ENCODE measurements around the gene E2F4. TPM values are rescaled to one million over a fixed set of nuclear protein-coding genes. Genes with fewer than 3 reads are reported as not detected.

The E2F4 gene
- total RNA-seq, 1 experiment from 2014 or later, result 114 TPM

- intact Hi-C loops (cut with micrococcal nuclease), result no loop called here
- H3K27ac ChIP-seq (ENCODE audit: low read depth, low read length), result peak overlapping the region; percentile 99
- H3K27me3 ChIP-seq (ENCODE audit: insufficient read depth, low read length), result no peaks in the 10 kb centered on the region
- H3K9me2 ChIP-seq (ENCODE audit: insufficient read depth), result no peaks in the 10 kb centered on the region
- RAD21 ChIA-PET (ENCODE audit: low non-redundant PET in 1 of 2, low total read pairs in 2 of 2, uncharacterized antibody in 2 of 2, unreplicated experiment in 2 of 2), result no interaction called here
- H3K9me3 ChIP-seq (ENCODE audit: control insufficient read depth in 1 of 2, insufficient read depth in 1 of 2, low read depth in 1 of 2, low read length in 2 of 2), result no peaks in the 10 kb centered on the region
- H3K36me3 ChIP-seq (ENCODE audit: control insufficient read depth in 1 of 2, insufficient read depth in 2 of 2, low read length in 2 of 2), result peaks cover 27 to 39% of the 10 kb centered on the region in 2 experiments; a peak in 3 of 4 replicates
- peak overlapping the region; percentile 75 for H3K9ac ChIP-seq (ENCODE audit: low read length)
- ATAC-seq (peak; percentile 61), DNase-seq (ENCODE audit: low read depth, low spot score) (no peak)
- CTCF ChIA-PET, result interaction anchor here (0.7 to 2.3 kb wide), 6 partner anchors 13 to 305 kb away, joined by 4 to 13 read pairs (median 8); partner anchors contain the start of genes FHOD1 and TMEM208
- TF ChIP-seq SP1 (IDR thresholded peaks at IDR 0.05; ENCODE audit: low read depth) (no peak), EGR1 (IDR thresholded peaks at IDR 0.05; ENCODE audit: low read depth) (no peak), JUND (IDR thresholded peaks at IDR 0.05) (no peak), CTCF (IDR thresholded peaks at IDR 0.05 in 2 of 3, conservative IDR thresholded peaks at IDR 0.05 in 1 of 3; ENCODE audit: borderline replicate concordance in 1 of 3, insufficient read depth in 1 of 3, low read depth in 2 of 3, low read length in 2 of 3) (peak in 2 of 3 experiments; percentile 31 to 48; a peak in 3 of 6 replicates), SRF (IDR thresholded peaks at IDR 0.05; ENCODE audit: low read depth) (no peak), EZH2phosphoT487 (IDR thresholded peaks at IDR 0.05; ENCODE audit: borderline replicate concordance) (no peak), ATF3 (IDR thresholded peaks at IDR 0.05) (no peak), POLR2A (IDR thresholded peaks at IDR 0.05; ENCODE audit: borderline replicate concordance, extremely low read depth, insufficient read depth, insufficient read length) (peak; percentile 20)
- POLR2A ChIA-PET, result interaction anchor here (0.7 to 2.3 kb wide), 2 partner anchors 42 to 45 kb away, joined by 8 read pairs; no protein-coding TSS in a partner anchor
- BruUV-seq (replicated peaks), result no TSS peak
- H3K79me2 ChIP-seq (ENCODE audit: insufficient read depth, low read length), result peaks cover 29% of the 10 kb centered on the region
- no peak overlapping the region for H2AFZ ChIP-seq (ENCODE audit: low read depth, low read length, poor library complexity, severe bottlenecking)
- H4K20me1 ChIP-seq (ENCODE audit: insufficient read depth), result no peaks in the 10 kb centered on the region; the same call in 1 of the 2 replicates
- peak overlapping the region; percentile 78 for H3K4me3 ChIP-seq (replicated peaks in 1 of 2; ENCODE audit: low read depth in 1 of 2, low read length in 2 of 2)
- H3K4me2 ChIP-seq (ENCODE audit: low read length), result peak overlapping the region; percentile 97
- H3K4me1 ChIP-seq (ENCODE audit: control insufficient read depth in 1 of 2, insufficient read depth in 2 of 2, low read length in 2 of 2), result peaks cover 15 to 33% of the 10 kb centered on the region in 2 experiments
These were observed 7.8 kb downstream of the E2F4 start for GRCh38 chr16:67199808-67200198.

Data from HCT116 (cell line).